Caco-2 (cell line): ENCODE data around the gene OTOGL. TPM values are rescaled to one million over a fixed set of nuclear protein-coding genes. Genes with fewer than 3 reads are reported as not detected.

Experiments
- BruUV-seq: library from RNA; stranded (reverse); fragments of 400-500 nt; replicated peaks from 2 replicates; lab custom pipeline; 2021; lab: Mats Ljungman, UMichigan
- CTCF ChIA-PET: fragments of 300-600 bp; sonication (Branson Sonifier 250); formaldehyde crosslinking; loops from one replicate; lab custom pipeline; 2022; ENCODE audit warnings: antibody characterized with exemption; lab: Charles Lee
- POLR2A ChIA-PET: fragments of 300-600 bp; sonication (Branson Sonifier 250); formaldehyde crosslinking; loops from one replicate; lab custom pipeline; 2022; ENCODE audit warnings: antibody characterized with exemption; lab: Charles Lee
- DNase-seq, 2 experiments: peaks; one replicate each; pipeline versions ENCODE4 v3.0.0 to v3.0.0-alpha.2; 2020 to 2022
- H3K27me3 ChIP-seq: replicated peaks from 2 replicates; pipeline ENCODE4 v1.6.0; 2011; ENCODE audit warnings: low read length; ENCODE audit not compliant: control insufficient read depth, insufficient read depth
- H3K36me3 ChIP-seq: 2 replicates; pipeline ENCODE4 v1.5.1; 2011; ENCODE audit warnings: low read length; ENCODE audit not compliant: control insufficient read depth, insufficient read depth
- H3K4me1 ChIP-seq: fragments of 250-450 bp; sonication (Bioruptor Pico); 2 replicates; pipeline ENCODE4 v1.5.1; 2020; ENCODE audit warnings: mild to moderate bottlenecking
- H3K4me3 ChIP-seq: 2 replicates; pipeline ENCODE4 v1.5.1; 2011; ENCODE audit warnings: low read depth, mild to moderate bottlenecking, control low read depth, low read length
- H3K9me3 ChIP-seq: fragments of 250-450 bp; sonication (Bioruptor Pico); 2 replicates; pipeline ENCODE4 v1.5.1; 2020; ENCODE audit warnings: mild to moderate bottlenecking, moderate library complexity
- H3K27ac Mint-ChIP-seq: one replicate; pipeline ENCODE4 v1.8.0; 2022; ENCODE audit warnings: mixed read lengths; ENCODE audit not compliant: unreplicated experiment
- H3K27me3 Mint-ChIP-seq: one replicate; pipeline ENCODE4 v1.8.0; 2022; ENCODE audit warnings: mixed read lengths; ENCODE audit not compliant: insufficient read depth, unreplicated experiment
- H3K36me3 Mint-ChIP-seq: one replicate; pipeline ENCODE4 v1.8.0; 2022; ENCODE audit warnings: mild to moderate bottlenecking, mixed read lengths; ENCODE audit not compliant: insufficient read depth, unreplicated experiment
- H3K4me1 Mint-ChIP-seq: one replicate; pipeline ENCODE4 v1.8.0; 2022; ENCODE audit warnings: low read depth, mixed read lengths; ENCODE audit not compliant: unreplicated experiment
- H3K4me3 Mint-ChIP-seq: one replicate; pipeline ENCODE4 v1.8.0; 2022; ENCODE audit warnings: mild to moderate bottlenecking, moderate library complexity, mixed read lengths; ENCODE audit not compliant: unreplicated experiment
- H3K9me3 Mint-ChIP-seq: one replicate; pipeline ENCODE4 v1.8.0; 2022; ENCODE audit warnings: mixed read lengths; ENCODE audit not compliant: unreplicated experiment
- intact Hi-C: fragments of 100-400 bp; cut with micrococcal nuclease; formaldehyde crosslinking; loops from one replicate; pipeline ENCODE4 v1.10.0; 2022; ENCODE audit not compliant: unreplicated experiment
- total RNA-seq: library from RNA; stranded (reverse); gene quantifications from 2 replicates; pipeline ENCODE4 v1.2.3, GENCODE V29; 2022
- TF ChIP-seq, protein P1 (sequence below), 2 experiments: fragments of 200-600 bp in 1 of 2; IDR thresholded peaks; 1 replicate in 1 of 2; 2 replicates in 1 of 2; pipeline versions ENCODE4 v1.5.1 to v1.8.0; 2011 to 2022; ENCODE audit warnings: antibody characterized with exemption in 1 of 2, control low read depth in 1 of 2, inconsistent platforms in 1 of 2, low read depth in 1 of 2, low read length in 1 of 2, mild to moderate bottlenecking in 1 of 2, moderate library complexity in 1 of 2; ENCODE audit not compliant: insufficient read depth in 1 of 2, severe bottlenecking in 1 of 2, unreplicated experiment in 1 of 2

The OTOGL gene
- total RNA-seq, 1 experiment from 2014 or later: 0.39 TPM

DNA sequence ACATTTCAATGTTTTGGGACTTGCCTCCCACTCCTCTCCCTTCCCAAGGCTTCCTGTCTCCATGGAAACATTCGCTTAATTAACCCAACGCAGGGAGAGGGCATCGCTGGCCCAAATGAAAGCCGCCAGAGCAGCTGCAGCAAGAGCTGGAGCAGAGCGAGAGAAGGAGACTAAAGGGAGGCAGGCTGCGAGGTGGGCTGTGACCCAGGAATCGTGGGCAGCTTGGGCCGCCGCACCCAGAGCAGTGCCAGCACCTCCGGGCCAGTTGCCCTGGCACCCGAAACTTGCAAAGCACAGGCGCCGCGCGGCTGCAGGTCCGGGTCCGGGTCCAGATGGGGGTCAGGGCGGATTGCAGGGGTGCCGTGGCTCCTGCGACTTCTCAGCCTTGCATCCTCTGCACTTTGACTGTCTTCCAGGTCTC is 301.2 kb downstream of the OTOGL start:
- no peaks in the 10 kb centered on the region for H3K27me3 ChIP-seq
- Mint-ChIP-seq H3K4me3 (no peak overlapping the region), H3K27ac (no peak overlapping the region), H3K9me3 (no peaks in the 10 kb centered on the region), H3K27me3 (peaks cover 4% of the 10 kb centered on the region), H3K4me1 (no peaks in the 10 kb centered on the region), H3K36me3 (no peaks in the 10 kb centered on the region)
- DNase-seq: no peak
- no peaks in the 10 kb centered on the region for H3K36me3 ChIP-seq
- no peak overlapping the region for H3K4me3 ChIP-seq
- POLR2A ChIA-PET: no interaction called here
- CTCF ChIA-PET: no interaction called here
- H3K4me1 ChIP-seq: no peaks in the 10 kb centered on the region
- no peaks in the 10 kb centered on the region for H3K9me3 ChIP-seq
- TF ChIP-seq, protein P1, sequence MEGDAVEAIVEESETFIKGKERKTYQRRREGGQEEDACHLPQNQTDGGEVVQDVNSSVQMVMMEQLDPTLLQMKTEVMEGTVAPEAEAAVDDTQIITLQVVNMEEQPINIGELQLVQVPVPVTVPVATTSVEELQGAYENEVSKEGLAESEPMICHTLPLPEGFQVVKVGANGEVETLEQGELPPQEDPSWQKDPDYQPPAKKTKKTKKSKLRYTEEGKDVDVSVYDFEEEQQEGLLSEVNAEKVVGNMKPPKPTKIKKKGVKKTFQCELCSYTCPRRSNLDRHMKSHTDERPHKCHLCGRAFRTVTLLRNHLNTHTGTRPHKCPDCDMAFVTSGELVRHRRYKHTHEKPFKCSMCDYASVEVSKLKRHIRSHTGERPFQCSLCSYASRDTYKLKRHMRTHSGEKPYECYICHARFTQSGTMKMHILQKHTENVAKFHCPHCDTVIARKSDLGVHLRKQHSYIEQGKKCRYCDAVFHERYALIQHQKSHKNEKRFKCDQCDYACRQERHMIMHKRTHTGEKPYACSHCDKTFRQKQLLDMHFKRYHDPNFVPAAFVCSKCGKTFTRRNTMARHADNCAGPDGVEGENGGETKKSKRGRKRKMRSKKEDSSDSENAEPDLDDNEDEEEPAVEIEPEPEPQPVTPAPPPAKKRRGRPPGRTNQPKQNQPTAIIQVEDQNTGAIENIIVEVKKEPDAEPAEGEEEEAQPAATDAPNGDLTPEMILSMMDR (IDR thresholded peaks at IDR 0.05; ENCODE audit: insufficient read depth in 1 of 2, low read depth in 1 of 2, low read length in 1 of 2, severe bottlenecking in 1 of 2, unreplicated experiment in 1 of 2): no peak
- intact Hi-C loops: no loop called here
- BruUV-seq: no TSS peak

DNA sequence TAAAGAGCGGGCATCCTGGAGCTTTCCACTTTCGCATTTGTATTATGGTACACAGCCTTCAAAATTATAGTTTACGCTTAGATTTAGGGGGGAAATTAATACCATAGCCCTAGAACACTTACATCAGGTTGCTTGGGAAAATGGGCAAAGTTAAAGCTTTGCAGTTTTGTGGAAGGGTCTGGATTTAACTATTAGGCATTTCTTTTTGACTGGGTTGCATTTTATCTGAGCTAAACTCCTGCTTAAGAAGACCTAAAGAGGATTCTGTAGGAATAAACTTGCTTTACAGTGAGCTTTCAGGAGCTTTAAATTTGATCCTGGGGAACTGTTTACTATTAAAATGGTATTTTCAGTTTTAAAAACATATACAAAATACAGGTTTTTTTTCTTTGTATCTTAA is 301.9 kb downstream of the OTOGL start:
- Histone ChIP-seq H3K36me3 (no peaks in the 10 kb centered on the region), H3K9me3 (no peaks in the 10 kb centered on the region), H3K27me3 (no peaks in the 10 kb centered on the region), H3K4me1 (no peaks in the 10 kb centered on the region), H3K4me3 (no peak overlapping the region)
- Mint-ChIP-seq H3K27ac (no peak overlapping the region), H3K9me3 (no peaks in the 10 kb centered on the region), H3K4me3 (no peak overlapping the region), H3K36me3 (no peaks in the 10 kb centered on the region), H3K27me3 (peaks cover 4% of the 10 kb centered on the region), H3K4me1 (no peaks in the 10 kb centered on the region)
- no peak for DNase-seq
- ChIA-PET CTCF (no interaction called here), POLR2A (no interaction called here)
- no TSS peak for BruUV-seq
- TF ChIP-seq, protein P1 (IDR thresholded peaks at IDR 0.05; ENCODE audit: insufficient read depth in 1 of 2, low read depth in 1 of 2, low read length in 1 of 2, severe bottlenecking in 1 of 2, unreplicated experiment in 1 of 2): no peak
- intact Hi-C loops: no loop called here

DNA sequence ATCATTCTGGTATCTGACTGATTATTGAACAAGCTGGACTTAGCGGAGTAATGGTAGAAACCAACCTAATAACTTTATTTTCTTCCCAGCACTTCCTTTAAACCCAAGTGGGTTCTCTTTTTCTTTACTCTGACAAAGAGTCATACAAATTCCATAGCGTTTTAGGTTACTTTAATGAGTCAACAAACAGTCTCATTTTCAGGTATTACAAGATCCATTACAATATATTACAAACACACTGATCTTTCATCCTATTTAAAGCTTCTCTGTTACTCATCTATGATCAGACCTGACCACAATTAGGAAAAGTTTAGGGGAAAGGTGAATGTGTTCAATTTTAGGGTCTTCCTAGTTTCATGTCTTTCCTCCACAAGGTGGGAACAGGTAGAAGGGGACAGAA is 305.3 kb downstream of the OTOGL start:
- TF ChIP-seq, protein P1 (IDR thresholded peaks at IDR 0.05; ENCODE audit: insufficient read depth in 1 of 2, low read depth in 1 of 2, low read length in 1 of 2, severe bottlenecking in 1 of 2, unreplicated experiment in 1 of 2): no peak
- H3K36me3 Mint-ChIP-seq: no peaks in the 10 kb centered on the region
- no peak overlapping the region for H3K27ac Mint-ChIP-seq
- Histone ChIP-seq H3K4me3 (no peak overlapping the region), H3K9me3 (no peaks in the 10 kb centered on the region), H3K36me3 (no peaks in the 10 kb centered on the region), H3K27me3 (no peaks in the 10 kb centered on the region), H3K4me1 (no peaks in the 10 kb centered on the region)
- CTCF ChIA-PET: no interaction called here
- no peak overlapping the region for H3K4me3 Mint-ChIP-seq
- no TSS peak for BruUV-seq
- POLR2A ChIA-PET: no interaction called here
- intact Hi-C loops: no loop called here
- H3K9me3 Mint-ChIP-seq: no peaks in the 10 kb centered on the region
- H3K27me3 Mint-ChIP-seq: peaks cover 4% of the 10 kb centered on the region
- no peak for DNase-seq
- H3K4me1 Mint-ChIP-seq: no peaks in the 10 kb centered on the region
